Fibroblast of lung (primary cell): Measurements from ENCODE around the gene NAA38. TPM values are rescaled to one million over a fixed set of nuclear protein-coding genes. Genes with fewer than 3 reads are reported as not detected.

Experiments used
- DNase-seq, 2 donors: peaks; one replicate each; pipeline versions ENCODE4 v3.0.0 to v3.0.0-alpha.2; 2010; ENCODE audit warnings: low read depth in 2 of 2
- H2AFZ ChIP-seq: 2 replicates; pipeline ENCODE4 v1.5.1; 2012; ENCODE audit warnings: low read length, control low read depth, inconsistent platforms
- H3K27ac ChIP-seq: 2 replicates; pipeline ENCODE4 v1.5.1; 2011; ENCODE audit warnings: low read length, control low read depth; ENCODE audit not compliant: insufficient read depth
- H3K27me3 ChIP-seq: 2 replicates; pipeline ENCODE4 v1.5.1; 2011; ENCODE audit warnings: mild to moderate bottlenecking, low read length; ENCODE audit not compliant: control insufficient read depth, insufficient read depth
- H3K36me3 ChIP-seq: 2 replicates; pipeline ENCODE4 v1.5.1; 2011; ENCODE audit warnings: low read length; ENCODE audit not compliant: control insufficient read depth, insufficient read depth
- H3K4me1 ChIP-seq: 2 replicates; pipeline ENCODE4 v1.5.1; 2011; ENCODE audit warnings: low read length; ENCODE audit not compliant: control insufficient read depth, insufficient read depth; ENCODE audit errors: extremely low read depth
- H3K4me2 ChIP-seq: 2 replicates; pipeline ENCODE4 v1.5.1; 2011; ENCODE audit warnings: low read length, control low read depth; ENCODE audit not compliant: insufficient read depth; ENCODE audit errors: extremely low read depth
- H3K4me3 ChIP-seq, 4 experiments: fragments of 200-600 bp in 1 of 4; sonication (generic) in 1 of 4; replicated peaks in 1 of 4; 2 replicates each; pipeline ENCODE4 v1.5.1; 2011 to 2016; ENCODE audit warnings: low read length in 4 of 4, low read depth in 3 of 4, mild to moderate bottlenecking in 3 of 4, control low read depth in 2 of 4, inconsistent platforms in 1 of 4, mixed read lengths in 1 of 4; ENCODE audit not compliant: insufficient read depth in 1 of 4; ENCODE audit errors: control extremely low read depth in 1 of 4
- H3K79me2 ChIP-seq: 2 replicates; pipeline ENCODE4 v1.5.1; 2012; ENCODE audit warnings: mild to moderate bottlenecking, low read length, inconsistent platforms; ENCODE audit not compliant: control insufficient read depth, insufficient read depth
- H3K9ac ChIP-seq: 2 replicates; pipeline ENCODE4 v1.5.1; 2011; ENCODE audit warnings: mild to moderate bottlenecking, low read length, control low read depth; ENCODE audit not compliant: insufficient read depth
- H3K9me3 ChIP-seq: 2 replicates; pipeline ENCODE4 v1.5.1; 2012; ENCODE audit warnings: low read depth, low read length; ENCODE audit not compliant: control insufficient read depth, insufficient read depth
- H4K20me1 ChIP-seq: 2 replicates; pipeline ENCODE4 v1.5.1; 2011; ENCODE audit warnings: low read length; ENCODE audit not compliant: control insufficient read depth, insufficient read depth; ENCODE audit errors: extremely low read depth
- EZH2 ChIP-seq: IDR thresholded peaks from 2 replicates; pipeline ENCODE4 v1.5.1; 2012; ENCODE audit warnings: low read length, control low read depth, mild to moderate bottlenecking; ENCODE audit errors: missing control alignments
- polyA plus RNA-seq, 2 donors: library from polyadenylated mRNA; depleted of rRNA in 1 of 2; stranded (reverse) in 1 of 2; unstranded in 1 of 2; fragments of >200 nt; gene quantifications; 2 replicates each; pipeline ENCODE4 v1.2.1, GENCODE V29; 2011 to 2012; ENCODE audit warnings: missing spikeins in 1 of 2
- total RNA-seq: library from RNA; depleted of rRNA; stranded (reverse); fragments of >200 nt; gene quantifications from 2 replicates; pipeline ENCODE4 v1.2.1, GENCODE V29; 2014
- TF ChIP-seq, protein P1 (sequence below), 2 donors: IDR thresholded peaks in 1 of 2; conservative IDR thresholded peaks in 1 of 2; 1 replicate in 1 of 2; 2 replicates in 1 of 2; pipeline ENCODE4 v1.5.1; 2011 to 2012; ENCODE audit warnings: low read length in 2 of 2, control low read depth in 1 of 2, inconsistent platforms in 1 of 2, low read depth in 1 of 2, mild to moderate bottlenecking in 1 of 2

Gene NAA38
- total and polyA plus RNA-seq, 2 donors (not counting 1 experiment from before 2014, with no cell fraction given), result 31.0 to 78.9 TPM

DNA sequence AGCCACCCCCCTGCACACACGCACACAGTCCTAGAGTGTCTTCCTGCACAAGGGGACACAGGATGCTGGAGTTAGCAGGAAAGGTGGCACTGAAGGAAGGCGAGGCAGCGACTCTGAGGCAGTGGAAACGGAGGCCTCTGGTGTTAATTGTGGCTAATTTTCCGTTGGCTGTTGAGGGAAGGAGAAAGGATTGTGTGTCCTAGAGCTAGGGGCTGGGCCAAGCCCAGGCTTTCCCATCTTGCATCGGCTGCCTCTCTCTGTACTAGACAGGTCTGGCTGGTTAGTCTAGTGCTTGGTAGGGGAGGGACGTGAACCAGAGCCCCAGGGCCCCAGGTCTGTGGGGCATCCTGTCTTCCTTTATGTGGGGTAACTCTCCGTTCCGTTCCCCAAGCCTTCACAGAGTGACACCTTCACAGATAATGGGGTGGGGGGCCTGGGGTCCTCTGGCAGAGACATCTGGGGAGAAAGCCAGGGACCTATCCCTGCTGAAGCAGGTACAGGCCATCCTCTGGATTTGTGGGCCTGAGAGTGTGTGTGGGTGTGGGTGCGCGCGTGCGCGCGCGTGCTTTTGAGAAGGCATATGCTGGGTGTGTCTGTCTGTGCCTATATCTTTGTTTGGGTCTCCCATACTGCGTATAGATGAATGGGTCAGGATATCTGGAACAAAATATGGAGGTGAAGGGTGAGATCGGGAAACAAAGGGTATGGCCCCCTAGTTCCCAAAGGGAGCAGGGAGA lies 31.0 kb upstream of the NAA38 start, which contains the start of gene CHD3:
CHD3 (plus strand) TSS at position 606 of the 737 bp plus-strand sequence. CDS start 212 bp downstream, outside the sequence.
- TF ChIP-seq, protein P1, sequence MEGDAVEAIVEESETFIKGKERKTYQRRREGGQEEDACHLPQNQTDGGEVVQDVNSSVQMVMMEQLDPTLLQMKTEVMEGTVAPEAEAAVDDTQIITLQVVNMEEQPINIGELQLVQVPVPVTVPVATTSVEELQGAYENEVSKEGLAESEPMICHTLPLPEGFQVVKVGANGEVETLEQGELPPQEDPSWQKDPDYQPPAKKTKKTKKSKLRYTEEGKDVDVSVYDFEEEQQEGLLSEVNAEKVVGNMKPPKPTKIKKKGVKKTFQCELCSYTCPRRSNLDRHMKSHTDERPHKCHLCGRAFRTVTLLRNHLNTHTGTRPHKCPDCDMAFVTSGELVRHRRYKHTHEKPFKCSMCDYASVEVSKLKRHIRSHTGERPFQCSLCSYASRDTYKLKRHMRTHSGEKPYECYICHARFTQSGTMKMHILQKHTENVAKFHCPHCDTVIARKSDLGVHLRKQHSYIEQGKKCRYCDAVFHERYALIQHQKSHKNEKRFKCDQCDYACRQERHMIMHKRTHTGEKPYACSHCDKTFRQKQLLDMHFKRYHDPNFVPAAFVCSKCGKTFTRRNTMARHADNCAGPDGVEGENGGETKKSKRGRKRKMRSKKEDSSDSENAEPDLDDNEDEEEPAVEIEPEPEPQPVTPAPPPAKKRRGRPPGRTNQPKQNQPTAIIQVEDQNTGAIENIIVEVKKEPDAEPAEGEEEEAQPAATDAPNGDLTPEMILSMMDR (conservative IDR thresholded peaks at IDR 0.05 in 1 of 2, IDR thresholded peaks at IDR 0.05 in 1 of 2; ENCODE audit: low read depth in 1 of 2, low read length in 2 of 2), result no peak
- TF ChIP-seq EZH2, result no peak
- Histone ChIP-seq H3K9ac (peak within 1 kb of the TSS; percentile 67), H4K20me1 (no peaks in the 10 kb centered on the region), H3K4me1 (peaks cover 12% of the 10 kb centered on the region), H3K4me2 (peak within 1 kb of the TSS; percentile 100), H3K4me3 (peak within 1 kb of the TSS; percentile 52 to 65 (median 56)), H2AFZ (peak within 1 kb of the TSS; percentile 62), H3K36me3 (peaks cover 7% of the 10 kb centered on the region), H3K27ac (peak within 1 kb of the TSS; percentile 85), H3K9me3 (no peaks in the 10 kb centered on the region), H3K79me2 (peaks cover 22% of the 10 kb centered on the region), H3K27me3 (no peaks in the 10 kb centered on the region)
- peak in 1 of 2 donors; percentile 38 for DNase-seq

DNA sequence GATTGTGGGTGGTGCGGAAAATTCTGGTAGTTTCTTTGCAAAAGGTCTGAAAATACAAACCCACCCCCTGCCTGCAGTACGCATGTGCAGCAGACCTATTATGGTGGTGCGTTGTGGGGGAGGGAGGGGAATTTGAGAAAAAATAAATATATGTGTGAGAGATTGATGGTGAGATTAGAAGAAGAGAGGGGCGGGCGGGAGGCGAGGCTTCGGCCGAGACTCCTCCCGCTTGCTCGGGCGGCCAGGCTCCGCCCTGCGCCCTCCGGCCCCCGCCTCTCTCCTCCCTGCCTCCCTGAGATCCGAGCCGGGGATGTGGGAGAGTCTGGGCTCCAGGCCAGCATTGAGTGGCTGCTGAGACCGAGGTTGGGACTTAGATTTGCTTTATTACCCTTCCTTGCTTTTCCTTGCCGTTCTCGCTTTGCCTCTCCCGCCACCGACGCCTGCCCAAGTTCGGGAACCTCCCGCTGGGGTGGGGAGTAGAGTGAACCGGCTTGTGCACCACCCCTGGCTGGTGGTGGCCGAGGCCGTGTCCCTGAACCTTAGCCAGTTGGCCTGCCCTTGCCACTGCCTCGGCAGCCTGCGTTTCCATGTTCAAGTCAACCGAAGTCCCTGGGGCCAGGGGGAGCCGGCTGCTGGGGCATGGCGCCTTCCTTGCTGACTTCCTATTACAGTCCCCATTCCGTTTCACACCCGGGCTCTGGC lies 30.3 kb upstream of the NAA38 start:
- no peaks in the 10 kb centered on the region for H3K9me3 ChIP-seq
- H3K4me1 ChIP-seq, result peaks cover 12% of the 10 kb centered on the region
- no peaks in the 10 kb centered on the region for H4K20me1 ChIP-seq
- DNase-seq, result peak; percentile 94 to 99
- peak overlapping the region; percentile 52 to 84 (median 56) for H3K4me3 ChIP-seq
- peak overlapping the region; percentile 67 for H3K9ac ChIP-seq
- peak overlapping the region; percentile 85 for H3K27ac ChIP-seq
- peak overlapping the region; percentile 62 for H2AFZ ChIP-seq
- H3K36me3 ChIP-seq, result peaks cover 5% of the 10 kb centered on the region
- peaks cover 22% of the 10 kb centered on the region for H3K79me2 ChIP-seq
- H3K4me2 ChIP-seq, result peak overlapping the region; percentile 100
- TF ChIP-seq, protein P1 (conservative IDR thresholded peaks at IDR 0.05 in 1 of 2, IDR thresholded peaks at IDR 0.05 in 1 of 2; ENCODE audit: low read depth in 1 of 2, low read length in 2 of 2), result no peak
- TF ChIP-seq EZH2, result no peak
- H3K27me3 ChIP-seq, result no peaks in the 10 kb centered on the region

DNA sequence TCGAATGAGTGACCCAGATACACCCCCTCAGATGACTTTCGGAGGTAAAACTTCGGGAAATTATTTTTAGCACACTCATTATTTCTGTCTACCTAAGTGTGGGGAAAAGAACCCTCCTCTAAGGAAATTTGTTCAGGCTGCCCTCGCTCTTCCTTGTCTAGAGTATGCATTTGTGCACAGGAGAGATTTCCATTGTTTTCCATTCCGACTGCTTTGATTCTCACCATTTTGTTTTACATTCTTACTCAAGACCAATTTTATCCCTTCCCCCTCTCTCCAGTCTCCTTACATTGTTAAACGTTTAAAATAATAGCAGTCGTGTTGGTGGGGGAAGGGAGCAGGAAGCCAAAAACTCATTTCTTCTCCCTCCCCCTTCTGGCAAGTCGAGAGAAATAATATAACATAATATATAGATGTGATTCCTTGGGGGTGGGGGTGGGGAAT lies 29.7 kb upstream of the NAA38 start:
- DNase-seq, result no peak
- H3K4me1 ChIP-seq, result peaks cover 12% of the 10 kb centered on the region

More for the DNA sequence above, 29.7 kb upstream of the NAA38 start:
- peaks cover 5% of the 10 kb centered on the region for H3K36me3 ChIP-seq
- peaks cover 22% of the 10 kb centered on the region for H3K79me2 ChIP-seq
- peak overlapping the region; percentile 55 for H3K27ac ChIP-seq
- H3K4me3 ChIP-seq, result peak overlapping the region; percentile 73 to 84 (median 78)
- H3K27me3 ChIP-seq, result no peaks in the 10 kb centered on the region
- no peak overlapping the region for H2AFZ ChIP-seq
- TF ChIP-seq, protein P1 (conservative IDR thresholded peaks at IDR 0.05 in 1 of 2, IDR thresholded peaks at IDR 0.05 in 1 of 2; ENCODE audit: low read depth in 1 of 2, low read length in 2 of 2), result peak in 1 of 2 donors; percentile 8
- TF ChIP-seq EZH2, result no peak
- no peak overlapping the region for H3K9ac ChIP-seq
- no peaks in the 10 kb centered on the region for H3K9me3 ChIP-seq
- no peaks in the 10 kb centered on the region for H4K20me1 ChIP-seq
- H3K4me2 ChIP-seq, result peak overlapping the region; percentile 90
